Stimulated activated CD8-positive, alpha-beta memory T cell treated with anti-CD3 and anti-CD28 coated beads, Interleukin-4, amount 100 ng/mL, for 48 hours (primary cell): ENCODE data around the gene FMNL3.

Experiments used
- DNase-seq: peaks from one replicate; pipeline ENCODE4 v3.0.0-alpha.2; 2020

Gene FMNL3

GRCh38 chr12:49588721-49589516 is 118.3 kb downstream of the FMNL3 start:
- no peak for DNase-seq

DNA sequence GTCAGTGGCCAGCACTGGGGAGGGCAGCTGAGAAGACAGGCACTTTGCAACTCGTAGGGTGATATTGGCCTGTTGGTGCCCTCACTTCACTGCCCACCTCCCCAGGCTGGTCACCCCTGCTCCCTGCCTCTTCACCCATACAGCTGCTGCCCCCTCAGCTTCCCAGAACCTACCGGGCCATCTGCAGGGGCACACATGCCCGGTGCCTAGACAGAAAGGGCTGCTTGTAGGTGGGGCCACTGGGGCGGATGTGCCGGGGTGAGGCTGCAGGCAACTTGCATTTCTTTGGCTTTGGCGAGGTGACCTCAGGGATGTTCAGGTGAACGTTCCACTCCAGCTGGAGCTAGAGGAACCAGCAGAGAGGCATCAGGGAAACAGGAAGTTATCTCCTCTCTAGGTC is 118.9 kb downstream of the FMNL3 start:
- DNase-seq = no peak

GRCh38 chr12:49587174-49587908 is 119.9 kb downstream of the FMNL3 start:
- no peak for DNase-seq
